ENCODE data around the gene ANKRD16. TPM values are rescaled to one million over a fixed set of nuclear protein-coding genes. Genes with fewer than 3 reads are reported as not detected.
"Not testable (repeated sequence)": the region's sequence is repeated elsewhere in the genome, so short reads cannot be mapped to it uniquely, and the experiment has no call there.

The ANKRD16 gene
- polyA plus RNA-seq, 1 donor = 7.3 TPM

DNA sequence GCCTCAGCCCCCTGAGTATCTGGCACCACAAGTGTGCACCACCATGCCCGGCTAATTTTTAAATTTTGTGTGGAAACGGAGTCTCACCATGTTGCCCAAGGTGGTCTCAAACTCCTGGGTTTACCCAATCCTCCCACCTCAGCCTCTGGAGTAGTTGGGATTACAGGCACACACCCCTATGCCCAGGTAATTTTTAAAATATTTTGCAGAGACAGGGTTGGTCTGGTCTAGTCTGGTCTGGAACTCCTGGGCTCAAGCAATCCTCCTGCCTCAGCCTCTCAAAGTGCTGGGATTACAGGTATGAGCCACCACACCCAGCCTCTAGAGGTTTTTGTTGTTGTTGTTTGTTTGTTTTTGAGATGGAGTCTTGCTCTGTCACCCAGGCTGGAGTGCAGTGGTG lies 53.5 kb downstream of the ANKRD16 start:
- DNase-seq (ENCODE audit: low read depth) = not testable (repeated sequence)

DNA sequence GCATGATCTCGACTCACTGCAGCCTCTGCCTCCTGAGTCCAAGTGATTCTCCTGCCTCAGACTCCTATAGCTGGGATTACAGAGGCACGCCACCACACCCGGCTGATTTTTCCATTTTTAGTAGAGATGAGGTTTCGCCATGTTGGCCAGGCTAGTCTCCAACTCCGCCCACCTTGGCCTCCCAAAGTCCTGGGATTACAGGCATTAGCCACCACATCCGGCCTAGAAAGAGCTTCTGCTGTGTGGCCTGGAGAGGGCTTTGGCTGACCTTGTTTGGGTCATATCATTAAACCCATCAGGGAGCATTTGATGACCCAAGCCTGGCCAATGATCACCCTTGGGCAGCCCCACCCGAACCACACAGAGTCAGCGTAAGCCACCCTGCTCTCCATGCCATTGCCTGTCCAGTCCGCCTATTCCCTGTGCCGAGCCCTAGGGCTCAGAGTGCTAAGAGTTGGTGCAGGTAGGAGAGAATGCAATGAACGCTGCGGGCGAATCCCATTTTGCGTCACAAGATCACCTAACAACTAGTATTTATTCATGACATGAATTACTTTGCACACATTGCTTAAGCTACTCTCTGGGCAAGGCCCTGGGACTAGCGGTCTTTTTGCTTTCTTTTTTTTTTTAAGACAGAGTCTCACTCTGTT lies 54.1 kb downstream of the ANKRD16 start:
- no peak for DNase-seq (ENCODE audit: low read depth)

DNA sequence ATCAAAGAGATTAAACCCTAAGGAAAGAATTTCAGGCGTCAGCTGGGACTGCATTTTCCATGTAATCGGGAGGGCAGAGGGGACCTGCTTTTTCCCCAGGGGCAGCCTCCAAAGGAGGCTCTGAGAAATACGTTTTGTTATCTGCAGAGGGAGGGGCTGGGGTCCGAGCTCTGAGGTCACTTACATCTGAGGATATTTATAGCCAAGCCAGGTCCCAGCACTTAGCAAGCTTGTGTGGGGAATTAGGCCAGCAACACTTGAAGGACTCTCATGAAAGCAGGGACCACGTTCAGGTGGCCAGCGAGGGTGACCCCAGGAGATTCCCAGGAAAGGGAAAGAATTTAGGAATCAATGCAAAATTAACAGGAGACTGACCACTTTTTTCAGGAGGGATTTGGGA lies 55.9 kb downstream of the ANKRD16 start:
- no peak for DNase-seq (ENCODE audit: low read depth)

- no peak for DNase-seq (ENCODE audit: low read depth)
These were observed 56.7 kb downstream of the ANKRD16 start for GRCh38 chr10:5832946-5833345.

- no peak for DNase-seq (ENCODE audit: low read depth)
These were observed 58.3 kb downstream of the ANKRD16 start for GRCh38 chr10:5831446-5831782.

GRCh38 chr10:5830629-5831445 lies 58.9 kb downstream of the ANKRD16 start:
- DNase-seq (ENCODE audit: low read depth) = no peak

DNA sequence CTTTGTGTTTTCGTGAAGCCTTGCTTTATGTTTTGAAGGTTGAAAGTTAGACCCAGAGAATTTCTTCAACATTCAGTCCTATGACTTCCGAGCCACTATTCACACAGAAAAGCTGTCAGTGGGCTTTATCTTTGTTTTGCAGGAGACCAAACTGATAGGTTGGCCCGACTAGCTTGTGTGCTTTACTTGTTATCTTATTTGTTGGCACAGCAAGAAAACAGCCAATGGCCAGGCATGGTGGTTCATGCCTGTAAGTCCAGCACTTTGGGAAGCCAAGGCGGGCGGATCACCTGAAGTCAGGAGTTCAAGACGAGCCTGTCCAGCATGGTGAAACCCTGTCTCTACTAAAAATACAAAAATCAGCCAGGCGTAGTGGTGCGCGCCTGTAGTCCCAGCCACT lies 60.4 kb downstream of the ANKRD16 start:
- no peak for DNase-seq (ENCODE audit: low read depth)

- no peak for DNase-seq (ENCODE audit: low read depth)
These were observed 61.0 kb downstream of the ANKRD16 start for GRCh38 chr10:5828725-5829124.

DNA sequence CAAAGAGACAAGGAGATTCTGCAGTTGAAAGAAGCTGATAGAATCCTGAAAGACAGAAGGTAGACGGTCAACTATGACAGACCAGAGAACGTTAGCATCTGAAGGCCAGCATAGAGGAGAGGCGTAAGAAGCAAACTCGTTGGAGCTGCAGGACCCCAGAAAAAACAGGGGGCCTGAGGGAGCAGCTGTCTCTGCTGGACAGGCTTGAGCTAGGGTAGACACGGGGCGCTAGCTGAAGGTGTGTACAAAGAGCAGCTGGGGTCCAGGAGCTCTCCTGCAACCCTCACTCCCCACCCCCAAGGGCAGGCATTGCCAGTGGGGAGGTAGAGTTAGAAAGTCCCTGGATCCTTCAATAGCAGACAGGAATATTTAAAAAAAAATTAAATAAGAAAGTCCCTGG lies 61.9 kb downstream of the ANKRD16 start:
- no peak for DNase-seq (ENCODE audit: low read depth)

GRCh38 chr10:5826511-5826910 lies 63.2 kb downstream of the ANKRD16 start:
- DNase-seq (ENCODE audit: low read depth) = not testable (repeated sequence)

- no peak for DNase-seq (ENCODE audit: low read depth)
These were observed 70.8 kb downstream of the ANKRD16 start for GRCh38 chr10:5818894-5819293.

DNA sequence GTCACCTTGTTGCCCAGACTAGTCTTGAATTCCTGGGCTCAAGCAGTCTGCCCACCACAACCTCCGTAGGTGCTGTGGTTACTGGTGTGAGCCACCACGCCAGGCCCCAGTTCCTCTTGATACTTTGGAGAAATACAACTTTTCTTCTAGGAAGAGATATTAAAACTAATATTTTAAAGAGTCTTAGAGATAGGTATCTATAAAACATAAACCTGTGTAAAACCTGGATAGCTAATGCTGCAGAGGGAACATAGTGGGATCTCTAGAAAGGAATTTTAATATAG lies 71.7 kb downstream of the ANKRD16 start:
- no peak for DNase-seq (ENCODE audit: low read depth)

GRCh38 chr10:5817322-5818047 lies 72.2 kb downstream of the ANKRD16 start:
- DNase-seq (ENCODE audit: low read depth) = no peak

DNA sequence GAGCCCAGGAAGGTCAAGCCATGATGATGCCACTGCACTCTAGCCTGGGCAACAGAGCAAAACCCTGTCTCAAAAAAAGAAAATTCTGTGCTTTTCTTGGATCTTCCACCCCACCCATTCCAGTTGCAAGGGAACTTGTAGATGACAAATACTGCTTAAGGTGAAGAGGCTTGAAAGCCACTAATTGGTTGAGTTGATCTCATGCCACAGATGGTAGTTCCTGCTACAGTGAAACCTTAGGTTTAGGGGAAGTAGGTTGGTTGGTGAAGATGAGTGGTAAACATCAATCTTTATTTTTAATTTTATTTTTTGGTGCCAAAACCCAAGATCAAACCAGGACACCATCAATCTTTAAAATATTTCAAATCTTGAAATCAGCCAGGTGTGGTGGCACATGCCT lies 73.5 kb downstream of the ANKRD16 start:
- no peak for DNase-seq (ENCODE audit: low read depth)

DNA sequence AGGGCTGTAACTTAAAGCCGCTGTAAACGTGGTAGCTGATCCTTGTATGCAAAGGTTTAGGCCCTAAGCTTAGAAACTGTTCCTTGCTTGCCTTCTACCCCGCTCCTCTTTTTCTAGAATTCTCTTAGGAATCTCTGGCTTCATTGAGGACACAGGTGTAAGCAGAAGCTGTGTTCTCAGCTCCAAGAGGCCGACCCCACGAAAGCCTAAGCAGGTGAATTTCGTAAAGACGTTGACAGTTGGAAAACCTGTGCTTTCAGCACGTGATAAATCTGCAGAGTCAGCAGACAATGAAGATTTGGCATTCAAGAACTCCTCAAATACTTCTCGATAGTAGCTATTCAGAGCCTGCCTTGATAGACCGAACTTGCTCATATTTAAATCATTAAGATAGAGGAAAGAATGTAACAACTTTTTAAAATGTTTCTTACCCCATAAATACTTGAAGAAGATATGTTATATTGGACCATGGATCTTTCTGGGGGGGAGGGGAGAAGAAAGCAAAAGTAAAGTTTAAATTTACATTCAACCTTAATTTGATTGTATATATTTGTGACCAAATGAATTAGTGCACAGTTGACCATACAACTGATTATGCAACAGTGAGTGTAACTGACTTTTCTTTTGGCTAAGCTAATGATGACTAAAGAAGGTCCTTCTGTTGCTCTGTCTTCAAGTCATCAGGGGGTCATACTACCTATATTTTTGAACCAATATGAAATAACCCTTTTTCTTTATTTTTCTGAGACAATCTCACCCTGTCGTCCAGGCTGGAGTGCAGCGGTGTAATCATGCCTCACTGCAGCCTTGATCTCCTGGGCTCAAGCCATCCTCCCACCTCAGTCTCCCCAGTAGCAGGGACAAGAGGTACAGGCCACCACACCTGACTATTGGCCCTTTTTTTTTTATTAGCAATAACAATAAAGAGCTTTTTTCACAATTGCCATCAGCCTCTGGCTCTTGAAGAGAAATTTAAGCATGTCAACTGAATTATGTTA lies 75.3 kb downstream of the ANKRD16 start:
- DNase-seq (ENCODE audit: low read depth) = no peak

DNA sequence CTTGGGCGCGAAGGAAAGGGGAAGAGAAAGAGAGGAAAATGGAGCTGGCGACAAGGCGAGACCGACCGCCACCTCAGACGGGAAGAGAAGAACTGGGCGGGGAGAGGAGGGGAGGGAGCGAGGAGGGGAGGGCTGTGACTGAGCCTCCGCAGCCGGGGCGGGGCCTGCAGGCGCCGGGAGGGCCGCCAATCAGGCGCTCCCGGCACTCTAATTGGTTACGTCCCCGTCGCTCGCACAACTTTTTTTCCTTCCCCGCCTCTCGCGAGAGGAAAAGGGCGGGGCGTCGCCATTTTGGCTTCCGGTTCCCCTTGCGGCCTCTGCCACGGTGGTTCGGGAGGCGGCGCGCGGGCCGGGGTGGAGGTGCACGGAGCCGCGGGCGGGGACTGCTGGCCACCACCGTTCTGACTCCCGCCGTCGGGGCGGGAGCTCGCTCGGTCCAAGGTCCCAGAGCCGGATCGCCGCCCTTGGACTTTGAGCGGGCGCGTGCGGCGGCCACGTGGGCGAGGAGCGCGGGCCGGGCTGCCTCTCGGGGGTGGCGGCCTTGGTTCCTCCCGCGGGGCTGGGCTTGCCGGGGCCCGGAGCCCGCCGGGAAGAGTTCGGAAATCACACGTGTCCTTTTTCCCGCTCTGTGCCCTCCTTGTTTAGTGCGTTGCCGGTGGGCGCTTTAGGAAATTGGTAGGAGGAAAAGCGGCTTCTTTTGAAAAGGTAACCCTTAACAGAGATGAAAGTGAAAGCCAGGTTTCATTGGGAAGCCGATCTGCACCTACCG lies 76.2 kb downstream of the ANKRD16 start, which contains the start of gene GDI2:
Gene GDI2, minus strand, starts transcription at position 94 of the 769 bp plus-strand sequence. CDS start 176 bp downstream, outside the sequence.
- DNase-seq (ENCODE audit: low read depth) = peak; percentile 92

DNA sequence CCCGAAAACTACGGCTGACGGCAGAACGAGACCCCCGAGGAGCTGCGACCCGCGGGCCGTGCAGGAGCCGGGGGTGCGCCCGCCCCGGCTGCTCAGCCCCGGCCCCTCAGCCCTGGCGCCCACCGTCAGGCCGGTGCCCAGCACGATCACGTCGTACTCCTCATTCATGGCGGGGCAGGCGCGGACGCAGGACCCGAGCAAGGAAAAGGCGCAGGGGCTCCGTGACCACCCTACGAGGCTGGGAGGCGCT lies 76.7 kb downstream of the ANKRD16 start:
- no peak for DNase-seq (ENCODE audit: low read depth)

DNA sequence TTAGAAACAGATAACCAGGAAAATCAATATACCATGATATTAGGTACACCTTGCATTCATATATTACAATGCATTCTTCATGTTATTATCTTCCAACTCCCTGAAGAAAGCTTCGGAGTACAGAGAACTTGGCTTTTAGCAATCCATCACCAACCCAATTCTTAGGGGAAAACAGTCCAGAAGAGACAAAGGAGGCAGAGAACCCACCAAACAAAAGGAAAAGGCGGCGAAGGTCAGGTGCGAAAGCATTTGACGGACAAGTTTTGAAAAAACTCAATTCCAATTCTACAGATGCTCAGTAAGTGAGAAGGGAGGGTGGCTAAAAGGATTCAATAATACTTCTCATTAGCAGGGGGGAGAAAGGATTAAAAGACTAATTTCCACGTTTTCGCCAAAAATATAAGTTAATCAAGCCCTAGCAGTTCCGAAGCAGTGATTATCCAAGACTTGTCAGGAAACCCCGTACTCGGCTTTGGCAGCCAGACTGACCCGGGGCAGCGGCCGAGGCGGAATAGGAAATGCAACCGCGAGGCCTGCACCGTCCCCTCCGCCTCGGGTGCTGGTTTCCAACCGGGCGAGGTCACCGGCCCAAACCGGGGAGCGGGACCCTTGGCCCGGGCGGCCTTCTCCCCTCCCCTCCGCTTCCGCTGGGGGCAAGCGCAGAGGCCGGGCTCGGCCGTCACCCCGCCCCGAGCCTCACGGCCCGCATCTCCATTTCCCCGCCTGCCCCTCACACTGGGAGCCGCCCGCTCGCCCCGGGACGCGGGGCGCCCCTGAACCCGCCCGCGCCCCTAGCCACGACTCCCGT lies 77.2 kb downstream of the ANKRD16 start:
- DNase-seq (ENCODE audit: low read depth) = no peak

Data from forelimb muscle (tissue), 1 donor.